ENCODE data around the gene RAPGEFL1. TPM values are rescaled to one million over a fixed set of nuclear protein-coding genes. Genes with fewer than 3 reads are reported as not detected.
A peak's percentile ranks its signal among the peaks of the same experiment; 100 is the strongest.

Gene RAPGEFL1
- total and polyA plus RNA-seq, 2 of the 8 experiments (the other 6 are each of a cell fraction or from before 2014, with no cell fraction given) = 20.0 to 20.2 TPM

DNA sequence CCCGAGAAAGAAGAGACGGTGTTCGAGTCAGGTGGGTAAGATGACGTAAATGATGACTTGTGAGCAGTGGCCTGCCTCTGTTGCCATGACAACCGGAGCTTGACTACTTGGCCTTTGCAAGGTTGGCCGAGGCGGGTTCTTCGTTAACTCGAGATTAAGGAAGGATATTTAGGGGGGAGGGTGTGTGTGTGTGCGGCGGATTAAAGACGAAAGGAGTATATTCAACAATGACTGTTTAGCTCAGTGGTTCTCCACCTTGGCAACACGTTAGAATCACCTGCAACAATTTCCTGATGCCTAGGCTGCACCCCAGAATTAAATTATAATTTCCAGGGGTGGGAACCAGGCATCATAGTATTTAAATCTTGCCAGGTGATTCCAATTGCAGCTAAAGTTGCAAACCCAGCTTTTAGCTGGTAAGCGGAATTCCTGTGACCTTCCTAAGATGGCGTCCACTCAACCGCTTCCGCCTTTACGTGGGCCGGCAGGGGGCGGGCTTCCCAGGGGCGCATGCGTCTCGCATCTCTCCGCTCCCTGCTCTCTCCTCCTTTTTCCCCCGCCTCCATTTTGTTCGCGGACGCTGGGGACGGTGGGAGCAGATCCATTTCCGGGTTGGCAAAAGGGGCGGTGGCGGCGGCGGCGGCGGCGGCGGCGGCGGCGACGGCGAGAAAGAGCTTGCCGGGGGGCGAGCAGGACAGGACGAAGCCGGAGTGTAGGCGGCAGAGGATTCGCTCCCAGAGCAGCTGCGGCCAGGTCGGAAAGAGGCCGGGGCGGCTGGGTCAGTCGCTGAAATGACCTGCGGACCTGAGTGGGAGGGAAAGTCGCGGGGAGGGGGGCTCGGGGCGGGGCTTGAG lies 41.7 kb downstream of the RAPGEFL1 start, which contains the start of gene WIPF2:
Gene WIPF2 (plus strand): TSS at position 565 of the 854 bp plus-strand sequence. CDS start 37,156 bp downstream, outside the sequence.
- H3K4me1 ChIP-seq (replicated peaks in 1 of 4; ENCODE audit: control insufficient read depth in 3 of 4, insufficient read depth in 4 of 4, low read length in 3 of 4) = 0 out of 7 replicates have a peak, but pooled peaks cover 0 to 3% (median 1%) of the 10 kb centered on the region in 4 experiments
- H3K23me2 ChIP-seq (ENCODE audit: low read depth, low read length) = peaks cover 10% of the 10 kb centered on the region; the same call in 1 of the 2 replicates
- peak within 1 kb of the TSS; percentile 36 for H4K91ac ChIP-seq (replicated peaks; ENCODE audit: insufficient read length, low read length)
- H2BK15ac ChIP-seq (ENCODE audit: low read length) = 0 out of 2 replicates have a peak within 1 kb of the TSS, but pooled peaks have one; percentile 88
- 0 out of 2 replicates have a peak within 1 kb of the TSS, but pooled peaks have one; percentile 65 for H2AK5ac ChIP-seq (ENCODE audit: low read depth, low read length)
- H4K5ac ChIP-seq (ENCODE audit: insufficient read length, low read depth, low read length) = peak within 1 kb of the TSS; percentile 67
- peak within 1 kb of the TSS; percentile 78 for H3K18ac ChIP-seq (ENCODE audit: extremely low read depth, low read length)
- H3K9me3 ChIP-seq (ENCODE audit: insufficient read depth in 2 of 2, low read depth in 1 of 2, low read length in 1 of 2) = no peaks in the 10 kb centered on the region
- H2BK120ac ChIP-seq (replicated peaks; ENCODE audit: low read depth, low read length) = no peak within 1 kb of the TSS
- no peak within 1 kb of the TSS for H2BK20ac ChIP-seq (ENCODE audit: low read length)
- peaks cover 7 to 29% of the 10 kb centered on the region in 2 experiments for H3K79me2 ChIP-seq (ENCODE audit: control insufficient read depth in 1 of 2, insufficient read depth in 2 of 2, low read length in 2 of 2)
- CTCF ChIA-PET (ENCODE audit: partially characterized antibody) = interaction anchor here (0.8 to 3.4 kb wide), 24 partner anchors 10 to 203 kb away, joined by 3 to 21 read pairs (median 5); no protein-coding TSS in a partner anchor
- peak within 1 kb of the TSS; percentile 78 to 88 for H3K4me2 ChIP-seq (ENCODE audit: insufficient read depth in 1 of 2, low read depth in 2 of 2, low read length in 2 of 2)
- H3K79me1 ChIP-seq (ENCODE audit: low read depth, low read length) = peaks cover 2% of the 10 kb centered on the region; the same call in 1 of the 2 replicates
- H3K23ac ChIP-seq (ENCODE audit: insufficient read length) = no peak within 1 kb of the TSS
- DNase-seq (ENCODE audit: low read depth in 1 of 2, low spot score in 2 of 2) (peak; percentile 91 to 98), FAIRE-seq (peak; percentile 84)
- no peaks in the 10 kb centered on the region for H3K27me3 ChIP-seq (replicated peaks in 1 of 4; ENCODE audit: control insufficient read depth in 3 of 4, extremely low read depth in 1 of 4, insufficient read depth in 3 of 4, low read length in 3 of 4)
- H2BK12ac ChIP-seq (ENCODE audit: low read depth, low read length) = peak within 1 kb of the TSS; percentile 92
- peak within 1 kb of the TSS; percentile 83 for H2AFZ ChIP-seq (ENCODE audit: low read length)
- H3K4me3 ChIP-seq (ENCODE audit: extremely low read depth in 1 of 4, insufficient read depth in 2 of 4, low read depth in 3 of 4, low read length in 4 of 4) = peak within 1 kb of the TSS; percentile 79 to 100 (median 86)
- no peaks in the 10 kb centered on the region for H3K36me3 ChIP-seq (ENCODE audit: control insufficient read depth in 2 of 4, insufficient read depth in 4 of 4, low read length in 3 of 4)
- H3K56ac ChIP-seq (replicated peaks; ENCODE audit: insufficient read length, low read depth, low read length) = peak within 1 kb of the TSS; percentile 75
- peak within 1 kb of the TSS; percentile 3 for H3K4ac ChIP-seq (replicated peaks; ENCODE audit: insufficient read length, low read depth, low read length)
- no peak within 1 kb of the TSS for H3K14ac ChIP-seq (ENCODE audit: insufficient read length)
- peak within 1 kb of the TSS; percentile 61 to 91 (median 79) for H3K9ac ChIP-seq (replicated peaks in 1 of 4; ENCODE audit: extremely low read depth in 1 of 4, low read depth in 3 of 4, low read length in 3 of 4)
- POLR2A ChIA-PET (ENCODE audit: partially characterized antibody) = interaction anchor here (0.7 to 3.0 kb wide), 20 partner anchors 10 to 106 kb away, joined by 3 to 15 read pairs (median 5); partner anchors contain the start of gene CASC3
- peak within 1 kb of the TSS; percentile 86; the same call in 1 of the 2 replicates for H4K8ac ChIP-seq (ENCODE audit: extremely low read depth, insufficient read depth, low read length)
- H3K27ac ChIP-seq (ENCODE audit: low read depth, low read length) = peak within 1 kb of the TSS; percentile 87
- H2BK5ac ChIP-seq (ENCODE audit: low read depth, low read length) = peak within 1 kb of the TSS; percentile 86
- H4K20me1 ChIP-seq (replicated peaks in 1 of 2; ENCODE audit: control insufficient read depth in 1 of 2, insufficient read depth in 2 of 2, low read length in 2 of 2) = no peaks in the 10 kb centered on the region
- WGBS, 2 experiments (ENCODE audit: extremely low coverage in 1 of 2, insufficient coverage in 1 of 2, insufficient read length in 1 of 2, insufficient replicate concordance in 2 of 2, low coverage in 1 of 2, low lambda C conversion rate in 2 of 2, missing lambda C conversion rate in 1 of 2) = 2% methylated on average over 37 of the region's 59 CpGs; no CpG with 5 or more reads in 1 of the 2 experiments
- TF ChIP-seq NANOG (IDR thresholded peaks at IDR 0.05; ENCODE audit: insufficient read depth, low read depth, low read length, poor library complexity, severe bottlenecking) (no peak), TAF1 (IDR thresholded peaks at IDR 0.05; ENCODE audit: low read depth, low read length) (peak; percentile 44; the same call in 1 of the 2 replicates), RFX5 (IDR thresholded peaks at IDR 0.05; ENCODE audit: borderline replicate concordance, low read depth, low read length) (peak; percentile 77; the same call in 1 of the 2 replicates), SUZ12 (IDR thresholded peaks at IDR 0.05; ENCODE audit: low read length) (no peak), CHD1 (IDR thresholded peaks at IDR 0.05; ENCODE audit: low read depth, low read length) (no peak), KDM5A (IDR thresholded peaks at IDR 0.05; ENCODE audit: low read length) (no peak), GTF2F1 (IDR thresholded peaks at IDR 0.05; ENCODE audit: borderline replicate concordance, low read depth, low read length) (no peak), RAD21 (IDR thresholded peaks at IDR 0.05 in 1 of 2, conservative IDR thresholded peaks at IDR 0.05 in 1 of 2; ENCODE audit: low read depth in 2 of 2, low read length in 2 of 2) (peak; percentile 2 to 26; a peak in 2 of 4 replicates), KDM1A (IDR thresholded peaks at IDR 0.05; ENCODE audit: borderline replicate concordance, low read length) (no peak), NRF1 (IDR thresholded peaks at IDR 0.05; ENCODE audit: low read depth, low read length) (peak; percentile 81)

All from H1 (cell line).